GM19025 (cell line): ENCODE data around the gene TAF15.

Experiments used
- ATAC-seq: cut with Tn5 transposase; IDR thresholded peaks from one replicate; pipeline ENCODE4 v1.9.1; 2021; ENCODE audit warnings: mild to moderate bottlenecking, low read depth, moderate library complexity; ENCODE audit not compliant: unreplicated experiment

TAF15 gene

GRCh38 chr17:35784895-35785294 is 24.4 kb upstream of the TAF15 start:
- ATAC-seq = no peak

GRCh38 chr17:35786941-35787432 is 22.3 kb upstream of the TAF15 start:
- ATAC-seq = no peak

GRCh38 chr17:35788477-35789368 is 20.6 kb upstream of the TAF15 start:
- no peak for ATAC-seq

GRCh38 chr17:35790841-35791240 is 18.4 kb upstream of the TAF15 start:
- no peak for ATAC-seq

GRCh38 chr17:35791681-35792350 is 17.5 kb upstream of the TAF15 start:
- no peak for ATAC-seq

GRCh38 chr17:35793257-35793656 is 16.0 kb upstream of the TAF15 start:
- ATAC-seq = no peak

- ATAC-seq = no peak
Measured at GRCh38 chr17:35795007-35795870, 14.0 kb upstream of the TAF15 start, which contains the start of gene MMP28. MMP28 (minus strand) TSS chr17:35795641; CDS start chr17:35795377, 264 bp downstream.

GRCh38 chr17:35795871-35796265 is 13.4 kb upstream of the TAF15 start:
- no peak for ATAC-seq

- ATAC-seq = no peak
Measured at GRCh38 chr17:35796942-35797341, 12.3 kb upstream of the TAF15 start.

- ATAC-seq = no peak
Measured at GRCh38 chr17:35797370-35797769, 11.9 kb upstream of the TAF15 start.

- ATAC-seq = no peak
Measured at GRCh38 chr17:35797918-35798317, 11.4 kb upstream of the TAF15 start.

- ATAC-seq = no peak
Measured at GRCh38 chr17:35799942-35800341, 9.3 kb upstream of the TAF15 start.

GRCh38 chr17:35801583-35802224 is 7.6 kb upstream of the TAF15 start:
- ATAC-seq = no peak

GRCh38 chr17:35804658-35805192 is 4.6 kb upstream of the TAF15 start:
- ATAC-seq = no peak

- ATAC-seq = no peak
Measured at GRCh38 chr17:35807371-35808144, 1.7 kb upstream of the TAF15 start.

- no peak for ATAC-seq
Measured at GRCh38 chr17:35808240-35808961, 883 bp upstream of the TAF15 start.

GRCh38 chr17:35809855-35810461 is 674 bp downstream of the TAF15 start:
- ATAC-seq = no peak

GRCh38 chr17:35811759-35812158 is 2.5 kb downstream of the TAF15 start:
- no peak for ATAC-seq
